ENCODE measurements around the gene KCNT2.

DNA sequence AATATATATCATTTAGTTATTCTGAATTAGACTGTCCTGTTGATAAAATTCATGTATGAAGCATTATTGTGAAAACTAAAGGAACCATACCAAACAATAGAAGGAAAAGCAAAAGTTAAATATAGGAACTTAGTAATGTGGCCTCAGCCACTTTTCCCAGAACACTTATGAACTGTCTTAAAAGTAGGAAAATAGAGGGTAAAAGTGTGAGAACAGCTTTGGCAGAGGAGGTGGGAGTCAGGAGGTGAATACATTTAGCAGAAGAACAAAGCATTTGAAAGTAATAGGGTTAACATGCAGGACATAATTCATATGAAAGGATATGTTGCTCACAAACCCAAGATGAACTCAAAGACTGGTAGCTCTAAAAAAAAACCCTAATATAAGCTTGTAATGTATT lies 121.9 kb downstream of the KCNT2 start:
- TF ChIP-seq, protein P1, sequence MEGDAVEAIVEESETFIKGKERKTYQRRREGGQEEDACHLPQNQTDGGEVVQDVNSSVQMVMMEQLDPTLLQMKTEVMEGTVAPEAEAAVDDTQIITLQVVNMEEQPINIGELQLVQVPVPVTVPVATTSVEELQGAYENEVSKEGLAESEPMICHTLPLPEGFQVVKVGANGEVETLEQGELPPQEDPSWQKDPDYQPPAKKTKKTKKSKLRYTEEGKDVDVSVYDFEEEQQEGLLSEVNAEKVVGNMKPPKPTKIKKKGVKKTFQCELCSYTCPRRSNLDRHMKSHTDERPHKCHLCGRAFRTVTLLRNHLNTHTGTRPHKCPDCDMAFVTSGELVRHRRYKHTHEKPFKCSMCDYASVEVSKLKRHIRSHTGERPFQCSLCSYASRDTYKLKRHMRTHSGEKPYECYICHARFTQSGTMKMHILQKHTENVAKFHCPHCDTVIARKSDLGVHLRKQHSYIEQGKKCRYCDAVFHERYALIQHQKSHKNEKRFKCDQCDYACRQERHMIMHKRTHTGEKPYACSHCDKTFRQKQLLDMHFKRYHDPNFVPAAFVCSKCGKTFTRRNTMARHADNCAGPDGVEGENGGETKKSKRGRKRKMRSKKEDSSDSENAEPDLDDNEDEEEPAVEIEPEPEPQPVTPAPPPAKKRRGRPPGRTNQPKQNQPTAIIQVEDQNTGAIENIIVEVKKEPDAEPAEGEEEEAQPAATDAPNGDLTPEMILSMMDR (IDR thresholded peaks at IDR 0.05), result no peak
- TF ChIP-seq POLR2A (IDR thresholded peaks at IDR 0.05), result no peak

Data from heart left ventricle (tissue), 13 donors.